GM21528 (cell line): ENCODE results near the gene MYL1.

Experiments
- ATAC-seq: cut with Tn5 transposase; IDR thresholded peaks from one replicate; pipeline ENCODE4 v1.9.1; 2021; ENCODE audit warnings: mild to moderate bottlenecking, moderate library complexity; ENCODE audit not compliant: unreplicated experiment, low FRiP score

MYL1 gene

GRCh38 chr2:210268281-210268680 lies 46.7 kb downstream of the MYL1 start:
- no peak for ATAC-seq

- ATAC-seq = peak; percentile 58
Observed at GRCh38 chr2:210267698-210268097, 47.3 kb downstream of the MYL1 start.

GRCh38 chr2:210264282-210264681 lies 50.7 kb downstream of the MYL1 start:
- ATAC-seq = no peak

- ATAC-seq = no peak
Observed at GRCh38 chr2:210263841-210264240, 51.1 kb downstream of the MYL1 start.

GRCh38 chr2:210262036-210262435 lies 52.9 kb downstream of the MYL1 start:
- ATAC-seq = no peak

- ATAC-seq = no peak
Observed at GRCh38 chr2:210259687-210260086, 55.3 kb downstream of the MYL1 start.

GRCh38 chr2:210252699-210253606 lies 62.0 kb downstream of the MYL1 start:
- no peak for ATAC-seq

- ATAC-seq = no peak
Observed at GRCh38 chr2:210250622-210251021, 64.4 kb downstream of the MYL1 start.
